Measurements from ENCODE around the gene C17orf67.

C17orf67 gene

DNA sequence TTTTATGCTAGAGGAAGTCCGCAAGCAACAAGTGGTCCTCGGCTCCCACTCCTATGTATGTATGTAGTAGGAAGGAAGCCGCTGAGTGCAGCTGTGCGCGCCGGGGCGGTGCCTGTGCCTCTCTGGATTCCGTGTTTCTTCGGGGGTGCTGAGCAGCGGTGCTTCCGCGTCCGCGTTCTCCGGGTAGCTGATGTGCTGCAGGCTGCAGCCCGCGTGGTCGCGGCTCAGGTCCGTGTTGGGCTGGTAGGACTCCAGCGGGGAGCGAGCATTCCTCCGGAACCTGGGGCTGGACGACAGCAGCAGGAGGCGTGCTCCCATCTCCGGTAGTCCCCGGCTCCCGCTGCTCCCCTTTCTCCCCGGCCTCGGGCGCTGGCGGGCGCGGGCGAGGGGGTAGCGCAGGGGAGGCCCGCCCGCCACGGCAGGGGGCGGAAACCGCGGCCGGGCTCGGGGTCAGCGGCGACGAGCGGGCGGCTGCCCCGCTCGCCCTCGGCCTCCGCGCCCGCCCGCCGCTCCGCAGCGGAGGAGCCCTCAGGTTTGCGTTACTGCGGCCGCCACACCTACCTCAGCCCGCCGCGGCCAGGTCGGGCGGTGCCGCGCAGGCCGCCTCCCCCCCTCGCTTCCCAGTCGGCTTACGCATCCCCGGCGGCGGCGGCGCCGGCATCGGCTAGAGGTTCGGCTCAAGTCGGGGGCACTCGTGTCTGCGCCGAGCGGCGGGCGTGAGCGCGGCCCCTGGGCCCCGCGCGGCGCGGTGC is 487 bp downstream of the C17orf67 start:
- DNase-seq (ENCODE audit: low read depth), result peak; percentile 43

DNA sequence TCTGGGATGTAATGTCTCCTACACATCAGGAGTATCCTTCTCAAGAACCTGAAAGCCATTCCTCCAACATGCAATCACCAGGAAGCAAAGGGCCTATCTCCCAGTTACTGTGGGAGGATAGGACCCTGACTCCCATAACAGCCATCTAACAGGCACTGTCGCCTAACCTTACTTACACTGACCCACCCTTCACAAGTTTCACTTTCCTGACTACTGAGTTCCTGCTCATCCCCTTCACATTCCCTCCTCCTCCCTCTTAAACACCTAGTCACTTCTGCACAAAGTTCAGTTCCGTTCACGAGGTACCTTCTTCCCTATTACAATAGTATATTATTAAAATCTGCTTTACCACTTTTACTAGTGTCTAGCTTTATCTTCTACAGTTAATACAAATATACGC is 1.3 kb downstream of the C17orf67 start:
- no peak for DNase-seq (ENCODE audit: low read depth)

DNA sequence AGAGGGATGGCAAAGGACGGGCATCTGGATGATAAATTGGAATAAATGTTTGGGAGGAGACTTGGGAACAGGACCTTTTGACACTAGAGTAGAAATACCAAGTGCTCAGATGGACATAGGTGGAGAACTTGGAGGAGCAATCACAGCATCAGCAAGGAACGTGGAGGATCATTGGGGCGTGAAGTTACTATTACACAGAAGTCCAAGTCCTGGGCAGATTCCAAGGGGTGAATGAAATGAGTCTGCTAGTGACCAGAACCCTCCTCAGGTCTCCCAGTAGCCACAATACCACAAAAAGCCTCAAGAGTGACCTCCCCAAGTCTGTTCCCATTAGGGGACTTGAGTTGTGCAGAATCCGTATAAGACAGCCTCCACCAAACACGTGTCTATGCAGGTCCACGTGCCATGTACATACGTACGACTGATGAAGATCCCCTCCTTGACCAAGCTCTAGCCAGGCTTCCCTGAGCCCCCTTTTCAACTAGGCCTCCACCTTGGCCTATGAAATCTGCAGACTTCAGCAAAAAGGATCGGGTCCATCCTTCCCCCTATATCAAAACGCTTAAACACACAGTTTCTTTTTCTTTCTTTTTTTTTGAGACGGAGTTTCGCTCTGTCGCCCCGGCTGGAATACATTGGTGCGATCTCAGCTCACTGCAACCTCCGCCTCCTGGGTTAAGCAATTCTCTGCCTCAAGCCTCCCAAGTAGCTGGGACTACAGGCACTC is 2.2 kb downstream of the C17orf67 start:
- no peak for DNase-seq (ENCODE audit: low read depth)

DNA sequence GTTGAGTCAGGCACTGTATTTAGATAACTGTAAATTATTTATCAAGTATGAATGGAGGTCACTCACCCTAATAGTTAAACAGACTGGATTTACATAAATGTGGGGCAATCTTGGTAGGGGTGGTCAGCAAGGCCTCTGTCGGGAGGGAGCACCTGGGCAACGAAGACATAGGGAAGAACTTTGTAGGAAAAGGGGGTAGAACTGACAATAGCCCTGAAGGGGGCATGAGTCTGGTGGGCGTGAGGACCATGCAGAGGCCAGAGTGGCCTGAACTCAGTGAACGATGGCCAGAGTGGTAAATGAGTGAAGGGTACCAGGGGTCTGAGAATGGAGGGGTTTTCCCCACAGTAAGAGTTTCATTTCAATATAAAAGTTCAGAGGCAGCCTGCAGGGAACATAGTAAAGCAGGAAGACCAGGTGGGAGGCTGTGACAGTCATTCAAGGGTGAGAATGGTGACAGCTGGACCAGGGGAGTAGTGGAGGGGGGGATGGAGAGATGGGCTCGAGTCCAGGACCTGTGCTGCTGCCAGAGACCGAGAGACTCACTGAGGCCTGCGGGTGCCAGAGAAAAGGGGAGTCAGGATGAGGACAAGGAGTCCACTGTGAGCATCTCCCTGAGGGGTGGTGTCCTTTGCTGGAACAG is 2.9 kb downstream of the C17orf67 start:
- no peak for DNase-seq (ENCODE audit: low read depth)

DNA sequence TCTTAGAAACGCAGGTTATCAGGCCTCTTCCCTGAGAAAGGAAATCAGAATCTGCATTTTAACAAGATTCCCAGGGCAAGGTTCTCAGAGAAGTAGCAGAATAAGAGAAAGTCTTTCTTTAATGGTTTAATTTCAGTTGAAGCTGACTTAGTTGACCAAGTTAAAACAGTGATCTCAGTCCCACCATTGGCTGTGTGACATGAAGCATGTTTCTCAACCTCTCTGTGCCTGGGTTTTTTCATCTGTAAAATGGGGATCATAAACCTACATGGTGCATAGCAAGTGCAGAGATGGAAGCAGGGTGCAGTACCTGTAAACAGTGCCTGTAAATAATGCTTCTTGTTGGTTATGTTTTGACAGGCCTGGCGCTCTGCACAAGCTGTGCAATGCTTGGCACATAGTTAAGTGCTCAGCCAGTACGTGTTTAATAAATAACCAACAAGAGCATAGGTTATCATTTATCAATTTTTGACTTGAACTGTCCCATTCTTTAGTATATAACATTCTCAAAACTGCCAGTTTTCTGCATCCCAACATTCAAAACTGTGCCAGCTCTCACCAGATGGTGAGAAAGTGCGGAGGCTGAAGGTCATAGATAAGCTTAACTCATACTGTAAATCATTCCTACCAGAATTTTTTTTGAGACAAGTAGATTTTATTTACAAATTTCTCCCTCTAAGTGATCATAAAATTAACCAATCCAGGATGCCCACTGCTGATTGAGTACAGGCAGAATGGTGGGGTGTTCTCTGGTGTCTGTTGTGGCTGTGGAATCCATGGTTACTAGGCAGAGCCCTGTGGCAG is 6.9 kb downstream of the C17orf67 start:
- DNase-seq (ENCODE audit: low read depth), result no peak

DNA sequence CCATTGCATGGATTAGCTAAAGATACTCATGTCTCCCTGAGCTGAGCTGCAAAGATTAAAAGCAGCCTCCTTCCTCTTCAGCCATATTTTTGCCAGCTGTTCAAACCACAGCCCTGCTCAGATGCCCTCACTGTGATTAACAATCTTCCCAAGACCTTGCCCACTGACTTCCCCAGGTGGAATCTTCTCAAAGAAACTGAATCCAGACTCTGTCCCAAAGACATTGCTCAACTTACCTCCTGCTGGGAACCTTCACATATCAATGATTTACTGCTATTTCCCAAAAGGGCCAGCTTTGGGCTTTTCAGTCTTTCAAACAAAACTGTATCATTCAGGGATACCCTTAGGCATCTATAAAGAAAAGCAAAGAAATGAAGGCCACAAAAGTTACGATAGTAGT is 9.2 kb downstream of the C17orf67 start:
- no peak for DNase-seq (ENCODE audit: low read depth)

DNA sequence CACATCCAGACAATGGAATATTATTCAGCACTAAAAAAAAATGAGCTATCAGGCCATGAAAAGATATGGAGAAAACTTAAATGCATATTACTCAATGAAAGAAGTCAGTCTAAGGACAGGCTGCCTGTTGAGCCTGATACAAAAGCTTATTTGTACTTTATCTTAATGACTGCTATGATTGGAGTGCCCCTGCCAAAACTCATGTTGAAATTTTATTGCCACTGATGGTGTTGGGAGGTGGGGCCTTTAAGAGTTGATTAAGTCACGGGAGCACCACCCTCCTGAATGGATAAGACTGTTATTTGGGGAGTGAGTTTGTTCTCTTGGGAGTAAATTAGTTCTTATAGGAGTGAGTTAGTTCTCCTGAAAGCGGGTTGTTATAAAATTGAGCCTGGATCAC is 9.9 kb downstream of the C17orf67 start:
- DNase-seq (ENCODE audit: low read depth), result no peak

DNA sequence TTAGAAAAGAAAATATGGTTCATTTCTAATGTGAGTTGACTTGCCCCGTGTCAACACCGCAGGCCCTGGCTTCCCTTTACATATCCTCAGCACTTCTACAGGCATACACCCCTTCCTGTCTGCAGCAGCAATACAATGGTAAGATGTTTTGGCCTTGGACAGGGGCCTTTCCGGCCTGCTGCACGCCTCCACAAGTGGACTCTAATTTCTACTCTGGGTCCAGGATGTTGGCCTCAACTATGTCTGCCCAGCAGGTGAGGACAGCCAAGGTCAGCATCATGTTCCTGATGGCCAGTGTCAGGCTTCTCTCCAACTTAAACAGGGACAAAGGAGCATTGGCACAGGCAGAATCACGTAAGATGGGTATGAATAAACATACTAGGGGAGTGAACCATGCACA is 11.0 kb downstream of the C17orf67 start:
- no peak for DNase-seq (ENCODE audit: low read depth)

DNA sequence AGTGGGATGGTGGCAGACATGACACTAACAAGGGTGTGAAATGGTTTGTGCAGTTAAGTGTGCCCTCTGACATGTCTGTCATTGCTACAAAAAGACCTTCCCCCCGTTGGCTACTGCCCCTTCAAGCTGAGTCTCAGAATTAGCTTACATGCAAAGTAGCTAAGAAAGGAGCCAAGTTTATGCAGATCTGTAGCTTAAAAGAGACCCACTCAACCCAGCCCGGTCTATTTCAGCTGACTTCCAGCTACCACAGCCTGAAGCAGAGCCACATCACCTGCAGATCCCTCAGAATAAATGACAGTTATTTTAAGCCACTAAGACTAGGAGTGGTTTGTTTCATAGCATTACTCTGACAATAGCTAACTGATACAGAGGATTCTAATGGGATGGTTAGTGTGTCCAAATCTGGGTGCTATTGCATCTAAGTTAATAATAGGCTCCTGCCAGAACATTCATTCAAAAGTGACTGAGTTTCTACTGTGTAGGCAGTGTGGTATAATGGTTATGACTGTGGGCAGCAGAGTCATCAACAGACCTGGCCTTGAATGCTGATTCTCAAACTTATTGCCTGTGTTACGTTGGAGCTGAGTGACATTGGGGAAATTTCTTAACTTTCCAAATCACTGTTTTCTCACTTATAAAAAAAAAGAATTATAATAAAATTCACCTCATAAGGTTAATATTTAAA is 11.7 kb downstream of the C17orf67 start:
- DNase-seq (ENCODE audit: low read depth), result no peak

DNA sequence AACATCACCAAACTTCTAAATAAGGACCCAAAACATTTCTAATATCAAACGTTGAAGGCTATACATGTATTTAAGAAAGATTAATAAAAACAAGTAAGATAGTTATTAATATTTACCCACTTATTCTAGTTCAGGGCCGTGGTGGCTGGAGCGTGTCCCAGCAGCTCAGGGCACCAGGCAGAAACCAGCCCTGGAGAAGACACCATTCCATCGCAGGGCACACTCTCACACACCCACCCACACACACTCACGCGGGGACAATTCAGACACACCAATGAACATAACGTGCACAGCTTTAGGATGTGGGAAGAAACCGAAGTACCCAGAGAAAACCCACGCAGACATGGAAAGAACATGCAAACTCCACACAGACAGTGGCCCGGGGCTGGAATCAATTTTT is 13.5 kb downstream of the C17orf67 start:
- DNase-seq (ENCODE audit: low read depth), result no peak

DNA sequence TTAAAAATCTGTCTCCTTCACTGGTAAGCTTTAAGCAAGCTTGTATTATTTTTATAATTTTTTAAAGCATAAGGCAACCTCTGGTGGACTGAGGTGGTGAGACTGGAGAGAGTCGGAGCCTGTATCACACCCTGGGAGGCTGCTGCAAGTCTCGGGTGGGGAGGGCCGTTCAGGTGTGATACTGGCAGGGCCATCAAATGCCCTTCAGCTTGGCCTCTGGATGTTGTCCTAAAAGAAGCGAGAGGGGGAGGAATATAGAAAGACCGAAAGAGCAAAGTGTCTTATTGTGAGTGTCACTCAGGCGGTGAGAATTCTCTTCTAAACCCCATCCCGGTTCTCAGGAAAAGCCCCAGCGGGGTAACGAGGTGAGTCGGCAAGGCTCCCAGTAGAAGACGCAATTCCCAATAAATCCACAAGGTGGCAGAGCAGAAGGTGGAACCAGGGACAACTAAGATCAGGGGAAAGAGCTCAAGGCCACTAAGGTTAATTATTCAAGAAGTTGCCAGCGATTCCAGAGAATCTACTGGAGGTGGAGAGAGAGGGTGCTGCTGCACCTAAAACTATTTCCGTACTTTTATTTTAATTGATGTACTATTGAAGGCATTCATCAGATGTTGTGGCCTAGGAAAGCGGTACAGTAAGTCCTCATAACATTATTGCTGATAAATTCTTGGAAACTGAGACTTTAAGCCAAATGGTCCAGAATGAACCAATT is 14.1 kb downstream of the C17orf67 start:
- DNase-seq (ENCODE audit: low read depth), result peak; percentile 64

DNA sequence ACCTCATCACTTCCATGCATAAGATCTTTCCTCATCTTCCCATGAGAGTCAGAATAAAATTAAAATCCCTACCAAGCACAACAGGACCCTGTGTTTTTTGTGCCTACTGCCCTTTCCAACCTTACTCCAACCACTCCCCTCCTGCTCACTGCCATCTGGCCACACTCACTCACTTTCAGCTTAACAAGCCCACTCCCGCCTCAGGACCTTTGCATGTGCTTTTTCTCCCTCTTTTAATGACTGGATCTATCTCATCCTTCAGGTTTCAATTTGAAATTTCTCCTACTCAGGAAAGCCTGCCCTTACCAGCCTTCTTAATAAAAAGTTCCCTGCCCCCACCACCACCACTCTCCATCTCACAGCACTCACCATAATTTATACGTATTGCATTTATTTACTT is 14.7 kb downstream of the C17orf67 start:
- no peak for DNase-seq (ENCODE audit: low read depth)

DNA sequence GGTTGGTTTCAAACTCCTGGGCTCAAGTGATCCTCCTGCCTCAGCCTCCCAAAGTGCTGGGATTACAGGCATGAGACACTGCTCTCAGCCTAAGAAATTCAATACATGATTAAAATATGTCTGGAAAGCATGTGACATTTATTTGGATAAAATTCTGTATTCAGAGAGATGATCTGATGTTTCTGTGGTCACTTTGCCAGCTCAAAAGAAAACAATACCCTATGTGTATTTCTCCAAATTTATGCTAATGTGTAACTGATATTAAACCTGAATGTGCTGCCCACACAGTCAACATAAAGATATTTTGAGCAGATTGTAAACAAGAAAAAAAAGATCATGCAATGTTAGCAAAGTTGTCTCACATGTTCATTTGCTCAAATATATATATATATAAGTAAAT is 16.7 kb downstream of the C17orf67 start:
- DNase-seq (ENCODE audit: low read depth), result no peak

DNA sequence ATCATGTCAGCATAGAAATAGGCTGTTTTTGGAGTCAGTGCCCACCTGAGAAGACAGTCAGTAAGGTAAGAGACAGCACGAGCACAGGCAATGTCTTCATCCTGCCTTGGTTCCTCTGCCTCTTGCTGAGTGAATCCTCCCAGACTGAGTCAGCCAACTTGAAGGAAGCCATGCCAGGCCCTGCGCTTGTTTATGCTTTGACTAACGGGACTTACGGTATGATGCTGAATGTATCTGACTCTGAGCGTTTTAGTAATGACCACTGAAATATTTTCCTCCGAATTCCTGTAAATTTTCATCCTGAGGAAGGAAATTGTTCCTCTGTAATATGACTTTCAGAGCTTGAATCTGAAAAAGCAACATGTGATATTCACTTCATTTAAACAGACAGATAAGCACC is 18.0 kb downstream of the C17orf67 start:
- no peak for DNase-seq (ENCODE audit: low read depth)

DNA sequence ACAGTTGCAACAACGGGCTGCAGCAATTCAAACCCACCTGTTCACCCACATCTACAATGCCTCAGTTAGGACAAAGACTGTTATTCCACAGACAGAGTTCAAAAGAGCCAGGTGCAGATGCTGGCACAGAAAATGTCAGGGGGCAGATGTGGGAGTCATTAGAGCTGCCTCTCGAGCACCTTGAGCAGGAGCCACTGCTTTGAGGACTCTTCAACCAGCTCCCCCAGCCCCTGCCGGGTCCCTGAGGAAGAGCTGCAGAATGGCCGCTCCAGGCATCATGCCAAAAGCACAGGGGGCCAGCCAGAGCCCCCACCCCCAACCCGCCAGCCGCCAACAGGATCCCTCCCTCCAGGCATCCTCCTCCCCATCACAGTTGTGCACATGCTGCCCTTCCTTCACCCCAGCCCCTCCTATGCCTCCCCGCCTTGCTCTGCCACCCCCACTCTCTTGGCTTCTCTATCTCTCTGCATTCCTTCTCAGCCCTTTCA is 20.8 kb downstream of the C17orf67 start:
- no peak for DNase-seq (ENCODE audit: low read depth)

DNA sequence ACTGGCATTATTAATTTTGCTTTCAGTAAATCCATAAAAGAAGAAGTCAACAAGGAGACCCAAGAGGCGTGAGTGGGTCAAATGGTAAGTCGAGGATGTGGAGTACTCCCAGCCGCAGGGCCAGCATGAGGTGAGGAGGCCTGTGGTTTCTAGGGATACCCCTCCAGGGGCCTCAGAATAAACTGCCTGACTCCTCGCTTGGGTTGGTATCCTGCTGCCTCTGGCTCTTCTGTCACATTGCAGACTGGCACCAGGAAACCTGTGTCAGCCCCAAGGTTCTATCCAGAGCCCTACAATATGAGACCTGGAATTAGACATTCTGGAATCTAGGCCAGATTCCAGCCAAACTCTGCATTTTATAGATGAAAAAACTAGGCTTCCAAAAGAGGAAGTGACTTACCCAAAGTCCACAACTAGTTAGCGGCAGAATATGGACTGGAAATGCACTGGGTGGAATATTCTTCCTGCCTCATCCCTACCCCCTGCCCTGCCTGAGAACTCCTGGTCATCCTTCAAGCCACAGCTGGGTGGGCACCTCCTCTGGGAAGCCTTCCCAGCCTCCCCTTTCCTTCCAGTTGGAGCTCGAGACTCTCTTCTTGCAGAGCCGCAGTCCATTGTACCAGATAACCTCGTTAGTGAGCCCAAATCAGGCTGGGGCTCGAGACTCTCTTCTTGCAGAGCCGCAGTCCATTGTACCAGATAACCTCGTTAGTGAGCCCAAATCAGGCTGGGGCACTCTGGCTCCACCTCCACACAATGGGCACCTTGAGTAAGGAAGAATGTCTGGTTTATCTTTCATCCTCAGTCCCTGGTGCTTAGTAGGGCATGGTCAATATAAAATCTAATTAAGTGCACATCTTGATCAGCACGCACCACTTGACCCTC is 22.6 kb downstream of the C17orf67 start:
- DNase-seq (ENCODE audit: low read depth), result no peak

DNA sequence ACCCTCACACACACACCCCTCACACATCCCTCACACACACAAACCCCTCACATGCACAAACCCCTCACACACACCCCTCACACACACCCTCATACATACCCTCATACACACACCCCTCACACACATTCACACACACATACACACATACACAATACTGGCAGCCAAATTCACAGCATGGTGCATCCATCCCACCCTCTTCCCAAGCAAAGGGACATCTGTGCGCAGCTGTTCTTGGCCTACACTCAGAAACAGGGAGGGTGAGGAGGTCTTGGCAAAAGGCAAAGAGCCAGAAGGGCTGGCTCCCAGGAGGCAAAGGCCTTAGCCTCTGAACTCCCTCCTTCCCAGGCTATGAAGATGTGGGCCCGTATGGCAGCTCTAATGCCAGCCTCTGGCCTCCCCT is 23.4 kb downstream of the C17orf67 start:
- no peak for DNase-seq (ENCODE audit: low read depth)

DNA sequence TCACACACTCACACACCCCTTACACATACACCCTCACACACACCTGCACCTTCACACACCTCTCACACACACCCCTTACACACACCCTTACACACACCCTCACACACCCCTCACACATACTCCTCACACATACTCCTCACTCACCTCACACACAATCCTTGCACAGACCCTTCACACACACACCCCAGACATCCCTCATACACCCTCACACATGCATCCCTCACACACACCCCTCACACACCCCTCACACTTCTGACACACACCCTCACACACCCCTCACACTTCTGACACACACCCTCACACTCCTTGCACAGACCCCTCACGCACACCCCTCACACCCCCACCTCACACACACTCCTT is 23.9 kb downstream of the C17orf67 start:
- no peak for DNase-seq (ENCODE audit: low read depth)

DNA sequence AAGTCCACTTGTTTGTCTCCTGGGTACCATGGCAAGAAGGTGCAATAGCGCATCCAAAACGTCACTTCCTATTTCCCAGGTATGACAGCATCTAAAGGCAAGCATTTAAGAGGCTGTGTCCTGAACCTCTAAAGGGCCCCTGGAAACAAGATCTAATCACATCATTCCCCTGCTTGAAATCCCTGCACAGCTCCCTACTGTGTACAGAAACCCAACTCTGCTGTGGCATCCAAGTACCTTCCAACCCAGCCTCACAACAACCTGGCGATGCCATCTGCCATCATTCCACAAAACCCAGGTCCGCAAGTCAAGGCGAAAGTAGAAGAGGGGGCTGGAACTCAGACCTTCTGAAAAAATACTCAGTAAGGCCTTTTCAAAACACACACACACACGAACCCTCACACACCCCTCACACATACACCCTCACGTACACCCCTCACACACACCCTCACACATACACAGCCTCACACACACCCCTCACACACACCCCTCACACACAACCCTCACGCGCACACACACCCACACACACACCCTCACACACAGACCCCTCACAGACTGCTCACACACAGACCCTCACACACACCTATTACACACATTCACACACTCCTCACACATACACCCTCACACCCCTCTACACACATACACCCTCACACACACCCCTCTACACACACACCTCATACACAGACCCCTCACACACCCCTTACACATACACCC is 24.5 kb downstream of the C17orf67 start:
- no peak for DNase-seq (ENCODE audit: low read depth)

All from stimulated activated CD8-positive, alpha-beta memory T cell treated with anti-CD3 and anti-CD28 coated beads, Interleukin-15, amount 100 ng/mL, for 1 hour (primary cell).